ENCODE data around the gene NOXO1. TPM values are rescaled to one million over a fixed set of nuclear protein-coding genes. Genes with fewer than 3 reads are reported as not detected.
A peak's percentile ranks its signal among the peaks of the same experiment; 100 is the strongest.

The NOXO1 gene
- total RNA-seq, 1 experiment from 2014 or later = 3.4 TPM

DNA sequence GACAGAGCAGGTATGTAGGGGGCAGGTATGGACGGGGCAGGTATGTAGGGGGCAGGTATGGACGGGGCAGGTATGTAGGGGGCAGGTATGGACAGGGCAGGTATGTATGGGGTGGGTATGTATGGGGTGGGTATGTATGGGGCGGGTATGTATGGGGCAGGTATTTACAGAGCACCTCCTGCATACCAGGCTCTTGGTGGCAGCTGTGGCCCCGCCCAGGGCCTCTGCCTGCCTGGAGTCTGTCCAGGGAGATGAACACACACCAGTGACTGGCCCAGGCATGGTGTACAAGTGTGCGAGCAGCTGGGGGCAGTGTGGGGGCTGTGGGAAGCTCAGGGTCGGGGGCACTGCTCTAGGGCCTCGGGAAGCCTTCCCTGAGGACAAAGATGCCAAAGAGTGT lies 31.2 kb downstream of the NOXO1 start:
- intact Hi-C loops (cut with micrococcal nuclease) = no loop called here
- no peak overlapping the region for H3K27ac ChIP-seq (ENCODE audit: low read length)
- CTCF ChIA-PET = no interaction called here
- no peaks in the 10 kb centered on the region for H3K4me1 ChIP-seq (ENCODE audit: insufficient read depth, low read length)
- no TSS peak for BruUV-seq (replicated peaks)
- H3K79me2 ChIP-seq (ENCODE audit: low read length) = no peaks in the 10 kb centered on the region
- TF ChIP-seq, protein P1, sequence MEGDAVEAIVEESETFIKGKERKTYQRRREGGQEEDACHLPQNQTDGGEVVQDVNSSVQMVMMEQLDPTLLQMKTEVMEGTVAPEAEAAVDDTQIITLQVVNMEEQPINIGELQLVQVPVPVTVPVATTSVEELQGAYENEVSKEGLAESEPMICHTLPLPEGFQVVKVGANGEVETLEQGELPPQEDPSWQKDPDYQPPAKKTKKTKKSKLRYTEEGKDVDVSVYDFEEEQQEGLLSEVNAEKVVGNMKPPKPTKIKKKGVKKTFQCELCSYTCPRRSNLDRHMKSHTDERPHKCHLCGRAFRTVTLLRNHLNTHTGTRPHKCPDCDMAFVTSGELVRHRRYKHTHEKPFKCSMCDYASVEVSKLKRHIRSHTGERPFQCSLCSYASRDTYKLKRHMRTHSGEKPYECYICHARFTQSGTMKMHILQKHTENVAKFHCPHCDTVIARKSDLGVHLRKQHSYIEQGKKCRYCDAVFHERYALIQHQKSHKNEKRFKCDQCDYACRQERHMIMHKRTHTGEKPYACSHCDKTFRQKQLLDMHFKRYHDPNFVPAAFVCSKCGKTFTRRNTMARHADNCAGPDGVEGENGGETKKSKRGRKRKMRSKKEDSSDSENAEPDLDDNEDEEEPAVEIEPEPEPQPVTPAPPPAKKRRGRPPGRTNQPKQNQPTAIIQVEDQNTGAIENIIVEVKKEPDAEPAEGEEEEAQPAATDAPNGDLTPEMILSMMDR (conservative IDR thresholded peaks at IDR 0.05; ENCODE audit: low read depth, low read length) = no peak
- TF ChIP-seq EZH2 (IDR thresholded peaks at IDR 0.05; ENCODE audit: low read length, unreplicated experiment) = no peak
- no peak for TF ChIP-seq EZH2phosphoT487 (IDR thresholded peaks at IDR 0.05; ENCODE audit: borderline replicate concordance, low read length)
- no peak overlapping the region for H3K4me3 ChIP-seq (ENCODE audit: low read length)
- no peaks in the 10 kb centered on the region for H3K9me2 ChIP-seq (replicated peaks; ENCODE audit: low read length)
- POLR2A ChIA-PET (ENCODE audit: unreplicated experiment) = no interaction called here
- H3K36me3 ChIP-seq (ENCODE audit: low read depth, low read length) = no peaks in the 10 kb centered on the region
- H2AFZ ChIP-seq (ENCODE audit: low read length) = no peak overlapping the region
- H3K27me3 ChIP-seq (ENCODE audit: low read length) = no peaks in the 10 kb centered on the region
- no peak overlapping the region for H3K9ac ChIP-seq (ENCODE audit: low read length)
- no peaks in the 10 kb centered on the region for H3K9me3 ChIP-seq (ENCODE audit: low read length)
- ATAC-seq = 0 out of 2 replicates have a peak, but pooled peaks have one; percentile 22
- DNase-seq = no peak
- H3K4me2 ChIP-seq (ENCODE audit: low read length) = no peak overlapping the region
- no peaks in the 10 kb centered on the region for H3F3A ChIP-seq (ENCODE audit: low read length, unreplicated experiment)
- no peaks in the 10 kb centered on the region for H4K20me1 ChIP-seq (ENCODE audit: low read length)

- POLR2A ChIA-PET (ENCODE audit: unreplicated experiment) = no interaction called here
- no peaks in the 10 kb centered on the region for H3K4me1 ChIP-seq (ENCODE audit: insufficient read depth, low read length)
- no peak overlapping the region for H2AFZ ChIP-seq (ENCODE audit: low read length)
- no peaks in the 10 kb centered on the region for H4K20me1 ChIP-seq (ENCODE audit: low read length)
- no peaks in the 10 kb centered on the region for H3K9me3 ChIP-seq (ENCODE audit: low read length)
- intact Hi-C loops (cut with micrococcal nuclease) = no loop called here
- no peak overlapping the region for H3K9ac ChIP-seq (ENCODE audit: low read length)
- no peak for TF ChIP-seq EZH2 (IDR thresholded peaks at IDR 0.05; ENCODE audit: low read length, unreplicated experiment)
- no peak for TF ChIP-seq EZH2phosphoT487 (IDR thresholded peaks at IDR 0.05; ENCODE audit: borderline replicate concordance, low read length)
- TF ChIP-seq, protein P1 (conservative IDR thresholded peaks at IDR 0.05; ENCODE audit: low read depth, low read length) = no peak
- H3K36me3 ChIP-seq (ENCODE audit: low read depth, low read length) = no peaks in the 10 kb centered on the region
- no peaks in the 10 kb centered on the region for H3K9me2 ChIP-seq (replicated peaks; ENCODE audit: low read length)
- CTCF ChIA-PET = interaction anchor here (0.7 kb wide), 1 partner anchor 191 kb away, joined by 9 read pairs; no protein-coding TSS in a partner anchor
- no peaks in the 10 kb centered on the region for H3K27me3 ChIP-seq (ENCODE audit: low read length)
- no TSS peak for BruUV-seq (replicated peaks)
- no peak overlapping the region for H3K4me3 ChIP-seq (ENCODE audit: low read length)
- H3F3A ChIP-seq (ENCODE audit: low read length, unreplicated experiment) = no peaks in the 10 kb centered on the region
- no peak overlapping the region for H3K4me2 ChIP-seq (ENCODE audit: low read length)
- no peak for ATAC-seq
- no peak overlapping the region for H3K27ac ChIP-seq (ENCODE audit: low read length)
- no peaks in the 10 kb centered on the region for H3K79me2 ChIP-seq (ENCODE audit: low read length)
- no peak for DNase-seq
Measured at GRCh38 chr16:1949507-1949906, 31.8 kb downstream of the NOXO1 start.

DNA sequence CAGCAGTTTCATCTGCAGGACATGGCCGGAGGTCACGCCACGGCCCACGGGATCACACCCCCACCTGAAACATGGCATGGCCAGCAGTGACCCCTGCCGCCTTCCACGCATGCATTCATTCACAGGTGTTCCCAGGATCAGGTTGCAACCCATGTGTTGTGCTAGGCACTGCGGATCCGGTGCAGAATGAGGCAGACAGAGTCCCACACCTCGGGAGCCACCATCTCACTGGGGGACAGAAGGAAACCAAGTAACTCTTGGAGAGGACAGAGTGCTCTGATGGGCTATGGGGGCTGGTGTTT lies 33.9 kb downstream of the NOXO1 start:
- no peak for DNase-seq
- intact Hi-C loops (cut with micrococcal nuclease) = no loop called here
- no peak overlapping the region for H3K4me3 ChIP-seq (ENCODE audit: low read length)
- no peaks in the 10 kb centered on the region for H3F3A ChIP-seq (ENCODE audit: low read length, unreplicated experiment)
- CTCF ChIA-PET = no interaction called here
- H3K27me3 ChIP-seq (ENCODE audit: low read length) = no peaks in the 10 kb centered on the region
- POLR2A ChIA-PET (ENCODE audit: unreplicated experiment) = no interaction called here
- no peaks in the 10 kb centered on the region for H3K9me3 ChIP-seq (ENCODE audit: low read length)
- no peak overlapping the region for H3K4me2 ChIP-seq (ENCODE audit: low read length)
- no peak overlapping the region for H2AFZ ChIP-seq (ENCODE audit: low read length)
- no TSS peak for BruUV-seq (replicated peaks)
- TF ChIP-seq, protein P1 (conservative IDR thresholded peaks at IDR 0.05; ENCODE audit: low read depth, low read length) = no peak
- TF ChIP-seq EZH2phosphoT487 (IDR thresholded peaks at IDR 0.05; ENCODE audit: borderline replicate concordance, low read length) = no peak
- H3K9me2 ChIP-seq (replicated peaks; ENCODE audit: low read length) = no peaks in the 10 kb centered on the region
- H3K4me1 ChIP-seq (ENCODE audit: insufficient read depth, low read length) = peaks cover 2% of the 10 kb centered on the region
- peaks cover 6% of the 10 kb centered on the region; the same call in 1 of the 2 replicates for H3K79me2 ChIP-seq (ENCODE audit: low read length)
- H3K36me3 ChIP-seq (ENCODE audit: low read depth, low read length) = no peaks in the 10 kb centered on the region
- H4K20me1 ChIP-seq (ENCODE audit: low read length) = no peaks in the 10 kb centered on the region
- H3K27ac ChIP-seq (ENCODE audit: low read length) = no peak overlapping the region
- ATAC-seq = no peak
- no peak overlapping the region for H3K9ac ChIP-seq (ENCODE audit: low read length)

Measured in PC-3 (cell line).